Measurements from ENCODE around the gene MSLN. TPM values are rescaled to one million over a fixed set of nuclear protein-coding genes. Genes with fewer than 3 reads are reported as not detected.

MSLN gene
- polyA plus RNA-seq, 4 donors: 11.6 to 26.2 (median 20.2) TPM

Other genes starting within 250 kb of the MSLN start
- gene CAPN15, start 233.0 kb upstream of the MSLN start, polyA plus RNA-seq (ENCODE audit: insufficient read length in 4 of 4): 10 to 100 TPM; 20.0 to 40.2 (median 32.6) TPM
- gene PRR35, start 200.3 kb upstream of the MSLN start, polyA plus RNA-seq (ENCODE audit: insufficient read length in 4 of 4): 10 to 100 TPM in 3 of 4 donors, 1 to 10 TPM in 1; 8.2 to 20.3 (median 16.6) TPM
- 10 to 100 TPM in 1 of 4 donors, 1 to 10 TPM in 3; 7.3 to 13.7 (median 8.3) TPM for gene NHLRC4, start 193.7 kb upstream of the MSLN start, polyA plus RNA-seq (ENCODE audit: insufficient read length in 4 of 4)
- gene PIGQ, start 190.8 kb upstream of the MSLN start, polyA plus RNA-seq (ENCODE audit: insufficient read length in 4 of 4): 10 to 100 TPM; 44.9 to 92.7 (median 76.9) TPM
- 10 to 100 TPM; 15.4 to 32.2 (median 24.8) TPM for gene RAB40C, start 170.7 kb upstream of the MSLN start, polyA plus RNA-seq (ENCODE audit: insufficient read length in 4 of 4)
- 1 to 10 TPM in 3 of 4 donors, under 1 TPM in 1; 0.83 to 3.7 (median 2.3) TPM for gene WFIKKN1, start 129.7 kb upstream of the MSLN start, polyA plus RNA-seq (ENCODE audit: insufficient read length in 4 of 4)
- 10 to 100 TPM; 40.1 to 81.6 (median 60.1) TPM for gene METTL26, start 124.4 kb upstream of the MSLN start, polyA plus RNA-seq (ENCODE audit: insufficient read length in 4 of 4)
- 10 to 100 TPM; 13.6 to 30.9 (median 25.1) TPM for gene MCRIP2, start 118.9 kb upstream of the MSLN start, polyA plus RNA-seq (ENCODE audit: insufficient read length in 4 of 4)
- gene WDR90, start 111.4 kb upstream of the MSLN start, polyA plus RNA-seq (ENCODE audit: insufficient read length in 4 of 4): 10 to 100 TPM; 23.5 to 76.1 (median 52.9) TPM
- gene RHOT2, start 92.6 kb upstream of the MSLN start, polyA plus RNA-seq (ENCODE audit: insufficient read length in 4 of 4): 100 to 1,000 TPM in 1 of 4 donors, 10 to 100 TPM in 3; 53.4 to 131 (median 95.7) TPM
- gene RHBDL1, start 85.1 kb upstream of the MSLN start, polyA plus RNA-seq (ENCODE audit: insufficient read length in 4 of 4): 1 to 10 TPM; 1.1 to 3.4 (median 1.7) TPM
- 100 to 1,000 TPM; 110 to 187 (median 117) TPM for gene STUB1, start 80.3 kb upstream of the MSLN start, polyA plus RNA-seq (ENCODE audit: insufficient read length in 4 of 4)
- 10 to 100 TPM; 55.7 to 85.7 (median 69.2) TPM for gene JMJD8, start 76.4 kb upstream of the MSLN start, polyA plus RNA-seq (ENCODE audit: insufficient read length in 4 of 4)
- gene WDR24, start 70.3 kb upstream of the MSLN start, polyA plus RNA-seq (ENCODE audit: insufficient read length in 4 of 4): 10 to 100 TPM in 3 of 4 donors, 1 to 10 TPM in 1; 9.1 to 18.3 (median 13.1) TPM
- gene FBXL16, start 54.9 kb upstream of the MSLN start, polyA plus RNA-seq (ENCODE audit: insufficient read length in 4 of 4): 1 to 10 TPM in 2 of 4 donors, under 1 TPM in 2; 0.69 to 1.7 (median 1.2) TPM
- 10 to 100 TPM in 2 of 4 donors, 1 to 10 TPM in 2; 4.7 to 14.0 (median 11.8) TPM for gene METRN, start 45.6 kb upstream of the MSLN start, polyA plus RNA-seq (ENCODE audit: insufficient read length in 4 of 4)
- gene ANTKMT, start 39.6 kb upstream of the MSLN start, polyA plus RNA-seq (ENCODE audit: insufficient read length in 4 of 4): 10 to 100 TPM; 11.3 to 32.8 (median 21.2) TPM
- gene CCDC78, start 34.3 kb upstream of the MSLN start, polyA plus RNA-seq (ENCODE audit: insufficient read length in 4 of 4): 1 to 10 TPM; 1.1 to 4.3 (median 3.4) TPM
- 1 to 10 TPM; 1.9 to 7.7 (median 7.3) TPM for gene HAGHL, start 33.6 kb upstream of the MSLN start, polyA plus RNA-seq (ENCODE audit: insufficient read length in 4 of 4)
- 10 to 100 TPM; 21.7 to 32.2 (median 27.6) TPM for gene CIAO3, start 19.7 kb upstream of the MSLN start, polyA plus RNA-seq (ENCODE audit: insufficient read length in 4 of 4)
- 10 to 100 TPM in 3 of 4 donors, 1 to 10 TPM in 1; 9.7 to 18.5 (median 16.5) TPM for gene RPUSD1, start 27.6 kb downstream of the MSLN start, polyA plus RNA-seq (ENCODE audit: insufficient read length in 4 of 4)
- 10 to 100 TPM; 16.0 to 47.6 (median 28.0) TPM for gene CHTF18, start 27.9 kb downstream of the MSLN start, polyA plus RNA-seq (ENCODE audit: insufficient read length in 4 of 4)
- gene GNG13, start 40.0 kb downstream of the MSLN start, polyA plus RNA-seq (ENCODE audit: insufficient read length in 4 of 4): under 1 TPM in 3 of 4 donors, not detected in 1; 0.17 to 0.49 (median 0.27) TPM
- gene LMF1, start 210.2 kb downstream of the MSLN start, polyA plus RNA-seq (ENCODE audit: insufficient read length in 4 of 4): 10 to 100 TPM; 14.6 to 26.5 (median 21.0) TPM
- gene SOX8, start 221.0 kb downstream of the MSLN start, polyA plus RNA-seq (ENCODE audit: insufficient read length in 4 of 4): 1 to 10 TPM; 2.7 to 5.4 (median 4.9) TPM